GM19463 (cell line): ENCODE results near the gene DOCK2.
A peak's percentile ranks its signal among the peaks of the same experiment; 100 is the strongest.
"Not testable (repeated sequence)": the region's sequence is repeated elsewhere in the genome, so short reads cannot be mapped to it uniquely, and the experiment has no call there.

Source experiments
- ATAC-seq: cut with Tn5 transposase; IDR thresholded peaks from one replicate; pipeline ENCODE4 v1.9.1; 2021; ENCODE audit warnings: mild to moderate bottlenecking, moderate library complexity; ENCODE audit not compliant: unreplicated experiment

Gene DOCK2

DNA sequence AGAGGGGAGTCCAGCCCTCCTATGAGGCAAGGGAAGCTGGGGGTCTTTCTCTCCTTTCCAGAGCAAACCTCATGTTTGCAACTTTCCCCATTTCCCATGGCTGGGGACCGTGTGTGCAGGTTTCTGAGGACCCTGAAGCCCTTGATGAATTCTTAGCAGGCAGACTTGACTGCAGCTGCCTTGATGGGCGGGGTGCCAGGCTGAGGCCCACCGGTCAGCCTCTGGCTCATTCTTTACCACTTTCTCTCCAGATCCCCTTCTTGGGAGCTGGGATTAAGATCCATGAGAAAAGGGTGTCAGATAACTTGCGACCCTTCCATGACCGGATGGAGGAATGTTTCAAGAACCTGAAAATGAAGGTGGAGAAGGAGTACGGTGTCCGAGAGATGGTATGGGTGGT, 438.6 kb downstream of the DOCK2 start:
- no peak for ATAC-seq

DNA sequence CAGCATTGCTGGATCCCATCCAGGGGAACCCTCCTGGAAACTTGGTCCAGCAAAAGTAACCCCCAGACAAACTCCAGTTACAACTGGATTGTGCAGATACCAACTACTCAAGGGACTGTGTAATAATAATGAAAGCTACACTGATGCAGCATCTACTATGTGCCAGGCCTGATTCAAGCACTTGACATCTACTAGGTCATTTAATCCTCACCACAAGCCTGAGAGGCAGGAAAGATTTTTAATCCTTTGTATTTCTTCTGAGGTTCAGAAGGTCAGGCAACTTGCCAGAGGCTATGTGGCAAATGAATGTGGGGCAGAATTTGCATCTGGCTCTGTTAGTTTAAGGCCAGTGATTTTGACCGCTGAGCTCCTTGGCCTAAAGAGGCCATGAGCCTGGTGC, 439.1 kb downstream of the DOCK2 start:
- ATAC-seq: no peak

DNA sequence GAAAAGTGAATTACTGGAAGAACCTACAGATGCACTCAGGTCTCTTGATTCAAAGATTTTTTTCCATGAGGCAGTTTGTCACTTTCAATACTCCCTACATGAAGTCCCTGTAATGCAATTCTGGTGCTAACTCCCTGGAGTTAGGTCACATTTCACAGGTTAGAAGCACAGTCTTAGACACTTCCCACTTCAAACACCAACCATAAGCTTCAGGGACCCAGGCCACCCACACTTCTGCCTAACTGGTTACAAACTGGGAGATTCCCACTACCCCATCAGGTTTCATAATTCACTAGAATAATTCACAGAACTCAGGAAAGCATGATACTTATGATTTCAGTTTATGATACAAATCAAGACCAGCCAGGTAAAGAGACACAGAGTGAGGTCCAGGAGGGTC, 439.7 kb downstream of the DOCK2 start:
- no peak for ATAC-seq

DNA sequence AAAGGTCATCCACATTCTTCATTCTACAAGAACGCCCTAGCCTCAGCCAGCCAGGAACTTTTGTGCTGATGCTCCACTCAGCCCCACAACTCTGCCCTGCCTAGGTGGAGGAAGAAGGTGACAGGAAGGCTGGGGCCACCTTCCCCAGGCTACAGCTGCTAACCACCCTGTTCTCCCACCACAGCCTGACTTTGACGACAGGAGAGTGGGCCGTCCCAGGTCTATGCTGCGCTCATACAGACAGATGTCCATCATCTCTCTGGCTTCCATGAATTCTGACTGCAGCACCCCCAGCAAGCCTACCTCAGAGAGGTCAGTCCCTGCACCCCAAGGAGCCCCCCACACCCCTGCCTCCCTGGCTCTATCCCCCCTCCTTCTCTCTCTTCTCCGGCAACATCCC, 440.5 kb downstream of the DOCK2 start:
- ATAC-seq: no peak

DNA sequence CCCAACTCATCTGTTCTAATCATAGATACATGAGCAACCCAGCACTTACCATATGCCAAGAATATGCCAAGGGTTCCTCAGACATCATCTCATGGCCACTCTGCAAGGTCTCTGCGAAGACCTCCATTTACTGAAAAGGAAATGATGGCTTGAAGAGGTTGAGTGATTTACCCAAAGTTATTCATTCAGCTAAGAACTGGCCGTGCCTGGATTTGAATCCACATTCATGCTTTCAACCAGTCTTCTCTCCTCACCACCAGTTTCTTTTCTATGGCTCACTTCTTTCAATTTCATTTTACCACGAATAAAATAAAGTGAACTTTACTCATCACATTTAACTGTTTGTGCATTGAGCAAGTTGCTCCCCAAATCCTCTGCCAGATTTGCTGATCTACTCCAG, 441.4 kb downstream of the DOCK2 start:
- ATAC-seq: no peak

DNA sequence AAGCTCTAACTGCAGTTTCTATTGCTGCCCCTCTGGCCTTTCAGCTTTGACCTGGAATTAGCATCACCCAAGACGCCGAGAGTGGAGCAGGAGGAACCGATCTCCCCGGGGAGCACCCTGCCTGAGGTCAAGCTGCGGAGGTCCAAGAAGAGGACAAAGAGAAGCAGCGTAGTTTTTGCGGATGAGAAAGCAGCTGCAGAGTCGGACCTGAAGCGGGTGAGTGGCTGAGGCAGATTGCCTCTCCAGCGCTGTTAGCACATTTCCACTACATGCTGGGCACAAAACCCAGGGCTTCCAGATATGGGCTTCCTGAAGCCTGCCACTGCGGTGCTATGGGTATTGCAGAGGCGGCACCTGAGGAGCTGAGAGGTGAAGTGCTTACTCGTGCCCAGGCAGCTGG, 441.9 kb downstream of the DOCK2 start:
- no peak for ATAC-seq

DNA sequence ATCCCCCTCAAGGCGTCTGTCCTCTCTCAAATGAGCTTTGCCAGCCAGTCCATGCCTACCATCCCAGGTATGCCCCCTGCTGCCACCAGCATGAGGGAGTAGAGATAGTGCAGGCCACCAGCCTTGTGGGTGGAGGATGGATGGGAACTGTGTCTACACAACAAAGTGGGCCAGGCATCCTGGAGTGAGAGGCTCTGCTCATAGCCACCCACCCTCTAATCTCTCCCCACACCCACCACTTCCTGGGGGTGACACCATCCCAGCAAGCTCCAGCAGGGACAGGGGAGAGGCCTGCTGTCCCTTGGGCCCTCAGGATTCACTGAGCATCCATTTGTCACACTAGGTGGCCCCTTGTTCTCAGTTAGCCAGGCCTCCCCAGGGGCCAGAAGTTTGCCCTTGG, 443.1 kb downstream of the DOCK2 start:
- no peak for ATAC-seq

DNA sequence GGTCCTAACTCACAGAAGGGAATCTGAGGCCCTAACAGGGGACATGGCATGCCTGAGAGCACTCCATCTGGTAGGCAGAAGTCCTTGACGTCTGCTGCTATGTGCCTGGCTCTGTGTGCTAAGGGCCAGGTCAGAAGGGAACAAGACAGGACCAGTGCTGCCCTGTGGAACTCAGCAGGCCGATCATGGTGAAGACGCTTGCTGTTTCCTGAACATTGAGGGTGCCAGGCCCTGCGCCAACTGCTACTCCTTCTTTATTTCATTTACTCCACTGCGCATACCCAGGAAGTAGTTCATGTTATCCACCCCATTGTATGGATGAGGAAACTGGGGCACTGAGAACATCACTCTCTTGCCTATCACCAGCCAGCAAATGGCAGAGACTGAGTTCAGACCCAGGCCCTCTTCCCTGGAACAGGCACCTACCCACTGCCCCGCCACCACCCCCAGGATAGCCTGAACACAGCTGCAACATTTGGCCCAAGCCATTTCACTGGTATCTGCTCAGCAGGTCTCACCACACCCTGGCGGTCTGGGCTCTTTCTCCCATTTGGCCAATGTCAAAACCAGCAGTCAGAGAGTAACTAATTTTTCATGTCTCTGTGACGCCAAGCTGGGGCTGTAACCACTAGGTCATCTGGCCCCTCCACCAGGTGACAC, 443.8 kb downstream of the DOCK2 start:
- ATAC-seq: no peak

DNA sequence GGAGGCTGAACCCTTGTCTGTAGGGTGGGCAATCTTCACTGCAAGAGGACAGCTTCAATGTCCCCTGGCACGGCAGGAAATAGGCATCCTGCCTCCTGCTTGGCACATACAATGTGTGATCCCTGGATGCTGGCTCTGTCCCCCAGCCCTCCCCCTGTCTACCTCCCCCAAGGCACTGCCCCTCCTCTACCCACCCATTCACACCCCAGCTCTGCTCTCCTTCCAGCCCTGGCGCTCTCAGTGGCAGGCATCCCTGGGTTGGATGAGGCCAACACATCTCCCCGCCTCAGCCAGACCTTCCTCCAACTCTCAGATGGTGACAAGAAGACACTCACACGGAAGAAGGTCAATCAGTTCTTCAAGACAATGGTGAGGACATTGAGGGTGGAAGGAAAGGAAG, 444.5 kb downstream of the DOCK2 start:
- no peak for ATAC-seq

DNA sequence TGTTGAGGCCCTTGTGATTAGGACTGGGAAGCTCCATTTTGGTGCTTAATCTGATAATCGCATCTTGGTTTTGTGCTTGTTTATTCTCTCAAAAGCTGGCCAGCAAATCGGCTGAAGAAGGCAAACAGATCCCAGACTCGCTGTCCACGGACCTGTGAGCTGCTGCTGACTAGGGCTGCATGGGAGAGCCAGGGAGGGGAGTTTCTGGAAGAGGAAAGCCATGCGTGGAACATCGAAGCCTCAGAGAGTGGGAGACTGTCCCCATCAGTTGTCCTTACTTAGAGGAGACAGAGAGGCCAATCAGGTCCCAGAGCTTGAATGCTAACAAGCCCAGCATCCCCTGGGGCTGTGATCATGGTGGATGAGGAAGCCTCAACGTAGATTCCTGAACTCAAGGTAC, 445.6 kb downstream of the DOCK2 start:
- ATAC-seq: no peak

DNA sequence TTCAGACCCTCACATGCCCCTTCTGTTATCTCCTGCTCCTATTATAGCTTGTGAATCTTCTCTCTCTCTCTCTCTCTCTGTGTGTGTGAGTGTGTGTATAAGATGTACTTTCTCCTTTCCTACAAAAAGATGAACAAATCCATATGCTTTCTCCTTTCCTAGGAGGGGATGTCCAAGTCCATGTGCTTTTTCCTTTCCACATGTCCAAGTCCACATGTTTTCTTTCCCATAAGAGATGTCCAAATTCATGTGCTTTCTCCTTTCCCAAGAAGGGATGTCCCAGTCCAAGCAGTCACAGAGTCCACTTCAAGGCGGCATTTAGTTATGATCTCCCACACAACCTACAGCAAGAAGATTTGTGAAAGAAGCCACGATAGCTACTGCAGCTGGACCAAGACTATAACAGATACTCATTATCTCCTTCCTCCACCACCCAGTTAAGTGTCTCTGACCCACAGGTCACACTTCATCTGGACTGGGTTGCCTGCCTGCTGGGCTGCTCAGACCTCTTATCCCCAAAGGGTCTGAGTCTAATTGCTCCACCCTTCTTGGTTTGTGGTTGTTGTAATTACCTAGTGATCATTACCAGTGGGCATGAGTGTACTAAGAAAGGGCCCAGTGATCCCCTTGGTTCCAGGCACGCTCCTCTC, 450.2 kb downstream of the DOCK2 start:
- no peak for ATAC-seq

DNA sequence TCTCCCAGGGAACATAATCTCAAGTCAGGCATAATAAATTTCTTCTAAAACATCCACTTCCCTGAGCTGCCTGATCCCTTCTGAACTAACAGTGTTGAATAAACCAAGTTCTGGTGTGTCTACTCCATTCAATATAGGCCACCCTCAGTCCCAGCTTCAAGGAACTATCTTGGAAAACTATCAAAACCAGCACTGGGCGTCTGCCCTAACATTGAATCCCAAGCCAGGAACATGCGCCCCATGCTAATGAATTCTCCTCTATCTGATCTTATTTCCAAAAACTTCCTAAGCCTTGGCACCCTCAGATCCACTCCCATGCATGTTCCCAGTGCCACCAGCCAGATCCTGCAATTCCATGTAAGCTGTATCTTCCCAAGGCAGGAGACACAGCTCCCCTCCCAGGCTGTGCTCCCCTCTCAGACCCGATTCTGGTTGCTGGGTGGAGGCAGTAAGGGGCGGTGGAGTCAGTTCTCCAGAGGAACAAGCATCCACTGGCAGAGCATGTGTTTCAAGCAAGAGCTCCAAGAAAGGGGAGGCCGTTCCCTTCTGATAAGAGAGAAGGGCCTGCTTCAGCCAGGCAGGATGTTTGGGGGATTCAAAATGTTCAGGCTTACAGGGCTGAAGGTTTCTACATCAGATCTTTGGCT, 455.5 kb downstream of the DOCK2 start:
- no peak for ATAC-seq

DNA sequence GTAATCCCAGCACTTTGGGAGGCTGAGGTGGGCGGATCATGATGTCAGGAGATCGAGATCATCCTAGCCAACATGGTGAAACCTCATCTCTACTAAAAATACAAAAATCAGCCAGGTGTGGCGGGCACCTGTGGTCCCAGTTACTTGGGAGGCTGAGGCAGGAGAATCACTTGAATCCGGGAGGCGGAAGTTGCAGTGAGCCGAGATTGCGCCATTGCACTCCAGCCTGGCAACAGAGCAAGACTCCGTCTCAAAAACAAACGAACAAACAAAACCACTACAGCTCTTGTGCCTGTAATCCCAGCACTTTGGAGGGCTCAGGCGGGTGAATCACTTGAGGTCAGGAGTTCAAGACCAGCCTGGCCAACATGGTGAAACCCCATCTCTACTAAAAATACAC, 457.3 kb downstream of the DOCK2 start:
- ATAC-seq: not testable (repeated sequence)

DNA sequence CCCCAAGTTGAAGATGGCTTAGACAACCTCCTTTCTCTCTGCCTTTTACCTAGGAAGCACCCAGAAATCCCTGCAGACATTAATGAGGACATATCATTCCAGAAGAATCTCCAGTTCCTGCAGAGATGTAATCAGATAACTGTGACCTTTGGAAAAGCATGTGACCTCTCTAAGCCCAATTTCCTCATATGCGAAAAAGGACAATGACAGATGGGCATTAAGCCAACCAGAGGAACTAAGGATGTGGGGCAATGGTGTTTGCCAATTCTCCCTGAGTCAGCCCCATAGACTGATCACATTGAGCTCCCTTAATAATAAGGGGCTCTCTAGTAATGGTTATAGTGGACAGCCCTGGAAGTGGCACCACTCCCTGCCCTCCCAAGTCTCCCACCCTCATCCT, 458.6 kb downstream of the DOCK2 start:
- ATAC-seq: no peak

DNA sequence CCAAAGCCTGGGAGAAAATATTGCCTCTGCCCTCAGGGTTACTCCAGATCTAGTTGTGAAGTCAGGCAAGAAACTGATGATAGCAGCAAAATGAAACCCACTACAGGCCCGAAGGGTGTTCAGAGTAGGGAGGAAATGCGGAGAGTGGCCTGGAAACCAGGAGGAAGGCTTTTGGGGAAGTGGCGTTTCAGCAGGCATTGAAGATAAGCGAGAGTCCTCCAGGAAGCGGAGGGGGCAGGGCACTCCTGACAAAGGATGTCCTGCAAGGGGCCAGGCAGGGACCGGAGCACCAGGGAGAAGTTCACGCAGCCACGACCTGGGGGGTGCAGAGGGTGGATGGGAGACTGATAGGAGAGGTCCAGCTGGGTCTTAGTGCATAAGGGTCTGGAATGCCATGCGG, 460.9 kb downstream of the DOCK2 start:
- ATAC-seq: no peak

DNA sequence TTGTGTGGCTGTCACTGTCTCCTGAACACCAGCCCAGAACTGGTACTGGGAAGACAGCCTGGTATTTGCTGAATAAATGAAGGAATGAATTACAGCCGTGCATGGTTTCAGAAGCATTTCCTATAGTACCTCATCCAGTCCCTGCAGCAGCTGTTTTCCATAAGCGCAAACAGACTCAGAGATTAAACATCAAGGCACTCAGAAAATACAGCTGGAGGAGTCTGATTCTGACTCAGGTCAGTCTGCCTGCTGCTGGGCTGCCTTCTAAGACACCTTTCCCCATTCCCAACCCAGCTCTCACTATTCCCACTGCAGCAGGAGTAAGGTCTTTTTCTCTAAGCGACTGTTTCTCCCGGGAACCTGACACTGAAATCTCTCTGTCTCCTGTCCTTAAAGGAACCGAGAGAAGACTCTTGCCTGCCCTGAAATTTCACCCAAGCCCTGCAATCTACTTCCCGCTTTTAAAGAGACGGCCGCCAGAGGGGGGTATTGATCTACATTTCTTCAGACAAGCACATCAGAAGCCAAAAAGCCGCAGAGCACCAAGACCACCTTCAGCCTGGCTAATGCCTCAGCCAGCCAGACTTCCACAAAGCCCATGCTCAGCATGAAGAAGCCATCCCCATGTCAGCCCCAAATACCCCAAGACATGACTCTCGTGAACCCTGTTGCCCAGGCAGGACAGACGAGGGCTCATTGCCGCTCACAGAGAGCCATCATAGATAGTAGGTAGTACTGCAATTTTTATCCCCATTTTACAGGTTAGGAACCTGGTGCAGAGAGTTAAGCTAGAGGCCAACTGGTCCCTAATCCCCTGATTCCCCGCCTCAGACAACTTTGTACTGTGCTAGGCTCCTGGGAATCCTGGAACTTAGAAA, 463.2 kb downstream of the DOCK2 start:
- ATAC-seq: peak; percentile 54

DNA sequence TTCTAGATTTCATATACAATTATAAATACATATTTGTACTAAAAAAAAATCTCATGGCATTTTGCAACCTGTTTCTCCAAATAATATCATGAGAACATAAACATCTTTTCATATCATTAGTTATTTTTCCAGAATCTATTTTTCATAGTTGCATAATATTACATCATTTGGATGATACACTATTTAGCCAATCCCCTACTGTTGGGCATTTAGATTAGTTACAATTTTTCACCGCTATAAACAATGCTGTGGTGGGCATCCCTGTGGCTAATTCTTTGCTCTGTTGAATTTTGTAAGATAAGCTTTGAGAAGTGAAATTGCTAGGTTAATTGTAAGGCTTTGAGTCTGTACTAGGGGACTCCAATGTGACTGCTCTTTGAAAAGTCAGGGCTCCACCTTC, 466.4 kb downstream of the DOCK2 start:
- ATAC-seq: no peak

DNA sequence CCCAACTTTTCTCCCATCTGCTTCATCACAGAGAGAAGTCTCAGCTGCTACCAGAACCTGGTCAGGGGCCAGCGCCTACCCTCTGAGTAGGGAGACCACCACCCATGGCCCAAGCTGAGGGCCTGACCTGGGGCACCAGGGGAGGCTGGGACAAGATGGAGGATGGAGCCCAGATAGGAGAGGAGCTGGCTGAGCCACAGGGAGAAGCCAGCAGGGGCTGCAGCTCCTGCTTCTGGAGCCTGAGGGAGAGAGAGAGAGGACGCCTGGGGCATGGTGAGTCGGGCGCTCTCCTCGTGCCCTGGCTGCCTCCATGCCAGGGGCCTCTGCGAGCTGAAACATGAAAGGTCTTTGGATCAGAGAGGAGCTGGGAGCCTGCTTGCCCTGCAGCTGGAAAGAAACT, 467.2 kb downstream of the DOCK2 start:
- ATAC-seq: no peak

DNA sequence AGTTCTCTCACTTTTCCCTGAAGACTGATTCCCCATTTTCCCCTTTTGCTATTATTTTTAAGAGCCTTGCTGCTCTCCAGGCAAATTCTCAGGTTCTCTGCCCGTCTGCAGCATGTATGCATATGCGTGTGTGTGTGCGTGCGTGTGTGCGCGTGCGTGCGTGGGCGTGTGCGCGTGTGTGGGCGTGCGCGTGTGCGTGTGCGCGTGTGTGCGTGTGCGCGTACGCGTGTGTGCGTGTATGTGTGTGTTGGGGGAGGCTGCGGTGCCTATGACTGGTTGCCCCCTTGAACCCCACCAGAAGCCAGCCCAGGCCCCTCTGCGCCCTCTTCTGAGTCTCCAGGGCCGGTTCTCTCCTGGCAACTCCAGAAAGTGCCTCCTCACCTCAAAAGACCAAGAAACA, 467.6 kb downstream of the DOCK2 start:
- no peak for ATAC-seq

DNA sequence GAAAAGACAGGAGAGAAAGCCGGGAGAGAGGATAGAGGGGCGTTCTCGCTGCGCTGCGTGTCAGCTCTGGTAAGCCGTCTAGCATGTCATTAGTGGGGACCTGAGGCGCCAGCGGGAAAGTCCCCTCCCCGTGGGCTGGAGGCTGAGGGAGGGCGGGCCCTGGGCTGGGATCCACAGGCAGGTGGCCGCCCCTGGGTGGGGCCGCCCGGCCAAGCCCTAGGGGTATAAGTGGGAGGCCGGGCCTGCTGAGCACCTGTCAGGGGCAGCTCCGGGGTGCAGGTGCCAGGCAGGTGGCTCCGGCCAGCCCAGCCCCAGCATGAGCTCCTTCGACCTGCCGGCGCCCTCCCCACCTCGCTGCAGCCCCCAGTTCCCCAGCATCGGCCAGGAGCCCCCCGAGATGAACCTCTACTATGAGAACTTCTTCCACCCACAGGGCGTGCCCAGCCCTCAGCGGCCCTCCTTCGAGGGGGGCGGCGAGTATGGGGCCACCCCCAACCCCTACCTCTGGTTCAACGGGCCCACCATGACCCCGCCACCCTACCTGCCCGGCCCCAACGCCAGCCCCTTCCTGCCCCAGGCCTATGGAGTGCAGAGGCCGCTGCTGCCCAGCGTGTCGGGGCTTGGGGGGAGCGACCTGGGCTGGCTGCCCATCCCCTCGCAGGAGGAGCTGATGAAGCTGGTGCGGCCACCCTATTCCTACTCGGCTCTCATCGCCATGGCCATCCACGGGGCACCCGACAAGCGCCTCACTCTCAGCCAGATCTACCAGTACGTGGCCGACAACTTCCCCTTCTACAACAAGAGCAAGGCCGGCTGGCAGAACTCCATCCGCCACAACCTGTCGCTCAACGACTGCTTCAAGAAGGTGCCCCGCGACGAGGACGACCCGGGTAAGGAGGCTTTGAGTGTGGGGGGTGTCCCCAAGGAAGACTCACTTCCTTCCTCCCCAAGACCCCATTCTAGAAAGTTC, 468.9 kb downstream of the DOCK2 start, which contains the start of gene FOXI1:
Gene FOXI1 (plus strand): TSS at position 256 of the 970 bp plus-strand sequence. CDS start 61 bp downstream, at position 317.
- no peak for ATAC-seq
